Spleen (tissue), 7 donors: ENCODE measurements around the gene MCOLN1.

Experiments used
- POLR2AphosphoS5 ChIP-seq, 3 donors: sonication (generic); formaldehyde crosslinking; IDR thresholded peaks; one replicate each; pipeline ENCODE4 v1.5.1; 2017; ENCODE audit warnings: antibody characterized with exemption in 3 of 3
- TF ChIP-seq, protein P1 (sequence below), 11 experiments: fragments of 200-600 bp in 7 of 11; fragments of 450-650 bp in 4 of 11; sonication (generic) in 4 of 11; IDR thresholded peaks in 8 of 11; conservative IDR thresholded peaks in 3 of 11; 1 replicate in 7 of 11; 2 replicates in 4 of 11; pipeline versions ENCODE4 v1.4.0 to v1.8.0; 2016 to 2021; ENCODE audit warnings: antibody characterized with exemption in 11 of 11, inconsistent platforms in 4 of 11, mild to moderate bottlenecking in 1 of 11
- donor health status: DM: no; HTN: no; CAD: no; lungs with moderate emphysema.
- donor health status: DM: no; HTN: no; CAD: no.
- donor health status: DM: no; HTN: no; CAD: no.

DNA sequence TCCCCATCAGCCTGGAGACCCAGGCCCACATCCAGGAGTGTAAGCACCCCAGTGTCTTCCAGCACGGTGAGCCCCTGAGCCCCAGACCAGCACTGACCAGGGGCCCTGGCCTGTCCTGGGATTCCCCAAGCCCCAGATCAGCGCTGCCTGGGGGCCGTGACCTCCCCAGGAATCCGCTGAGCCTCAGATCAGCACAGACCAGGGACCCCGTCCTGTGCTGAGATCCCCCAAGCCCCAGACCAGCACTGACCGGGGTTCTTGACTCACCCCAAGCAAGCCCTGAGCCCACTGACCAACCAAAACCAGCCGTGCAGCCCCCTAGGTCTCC is 5.7 kb downstream of the MCOLN1 start:
- TF ChIP-seq POLR2AphosphoS5 (IDR thresholded peaks at IDR 0.05) = no peak
- TF ChIP-seq, protein P1, sequence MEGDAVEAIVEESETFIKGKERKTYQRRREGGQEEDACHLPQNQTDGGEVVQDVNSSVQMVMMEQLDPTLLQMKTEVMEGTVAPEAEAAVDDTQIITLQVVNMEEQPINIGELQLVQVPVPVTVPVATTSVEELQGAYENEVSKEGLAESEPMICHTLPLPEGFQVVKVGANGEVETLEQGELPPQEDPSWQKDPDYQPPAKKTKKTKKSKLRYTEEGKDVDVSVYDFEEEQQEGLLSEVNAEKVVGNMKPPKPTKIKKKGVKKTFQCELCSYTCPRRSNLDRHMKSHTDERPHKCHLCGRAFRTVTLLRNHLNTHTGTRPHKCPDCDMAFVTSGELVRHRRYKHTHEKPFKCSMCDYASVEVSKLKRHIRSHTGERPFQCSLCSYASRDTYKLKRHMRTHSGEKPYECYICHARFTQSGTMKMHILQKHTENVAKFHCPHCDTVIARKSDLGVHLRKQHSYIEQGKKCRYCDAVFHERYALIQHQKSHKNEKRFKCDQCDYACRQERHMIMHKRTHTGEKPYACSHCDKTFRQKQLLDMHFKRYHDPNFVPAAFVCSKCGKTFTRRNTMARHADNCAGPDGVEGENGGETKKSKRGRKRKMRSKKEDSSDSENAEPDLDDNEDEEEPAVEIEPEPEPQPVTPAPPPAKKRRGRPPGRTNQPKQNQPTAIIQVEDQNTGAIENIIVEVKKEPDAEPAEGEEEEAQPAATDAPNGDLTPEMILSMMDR (IDR thresholded peaks at IDR 0.05 in 8 of 11, conservative IDR thresholded peaks at IDR 0.05 in 3 of 11) = no peak
